ENCODE results near the gene MTCH1. TPM values are rescaled to one million over a fixed set of nuclear protein-coding genes. Genes with fewer than 3 reads are reported as not detected.

Gene MTCH1
- total and polyA plus RNA-seq, 2 experiments from 2014 or later, result 290 to 533 TPM

- no peaks in the 10 kb centered on the region for H3K36me3 ChIP-seq
- H3K4me3 ChIP-seq, result no peak overlapping the region
- no peaks in the 10 kb centered on the region for H3K9me3 ChIP-seq (ENCODE audit: low read depth)
- DNase-seq (ENCODE audit: low read depth in 1 of 2, low spot score in 1 of 2), result no peak
- H3K27me3 ChIP-seq, result no peaks in the 10 kb centered on the region
- peaks cover 5% of the 10 kb centered on the region for H3K4me1 ChIP-seq (ENCODE audit: low read depth)
- no peak for TF ChIP-seq CTCF (IDR thresholded peaks at IDR 0.05; ENCODE audit: low read depth, low read length)
- H3K27ac ChIP-seq, result no peak overlapping the region
Measured at GRCh38 chr6:37022135-37022863, 36.3 kb upstream of the MTCH1 start.

- Histone ChIP-seq H3K4me3 (no peak overlapping the region), H3K27ac (no peak overlapping the region), H3K4me1 (ENCODE audit: low read depth) (peaks cover 8% of the 10 kb centered on the region), H3K9me3 (ENCODE audit: low read depth) (no peaks in the 10 kb centered on the region), H3K27me3 (no peaks in the 10 kb centered on the region), H3K36me3 (no peaks in the 10 kb centered on the region)
- peak; percentile 68 for TF ChIP-seq CTCF (IDR thresholded peaks at IDR 0.05; ENCODE audit: low read depth, low read length)
- peak; percentile 42 to 72 for DNase-seq (ENCODE audit: low read depth in 1 of 2, low spot score in 1 of 2)
Measured at GRCh38 chr6:37021356-37022129, 35.5 kb upstream of the MTCH1 start.

GRCh38 chr6:37020812-37021211 lies 34.8 kb upstream of the MTCH1 start:
- no peak overlapping the region for H3K4me3 ChIP-seq
- no peak for DNase-seq (ENCODE audit: low read depth in 1 of 2, low spot score in 1 of 2)
- no peaks in the 10 kb centered on the region for H3K9me3 ChIP-seq (ENCODE audit: low read depth)
- no peaks in the 10 kb centered on the region for H3K27me3 ChIP-seq
- H3K36me3 ChIP-seq, result no peaks in the 10 kb centered on the region
- H3K4me1 ChIP-seq (ENCODE audit: low read depth), result peaks cover 8% of the 10 kb centered on the region
- no peak overlapping the region for H3K27ac ChIP-seq
- no peak for TF ChIP-seq CTCF (IDR thresholded peaks at IDR 0.05; ENCODE audit: low read depth, low read length)

DNA sequence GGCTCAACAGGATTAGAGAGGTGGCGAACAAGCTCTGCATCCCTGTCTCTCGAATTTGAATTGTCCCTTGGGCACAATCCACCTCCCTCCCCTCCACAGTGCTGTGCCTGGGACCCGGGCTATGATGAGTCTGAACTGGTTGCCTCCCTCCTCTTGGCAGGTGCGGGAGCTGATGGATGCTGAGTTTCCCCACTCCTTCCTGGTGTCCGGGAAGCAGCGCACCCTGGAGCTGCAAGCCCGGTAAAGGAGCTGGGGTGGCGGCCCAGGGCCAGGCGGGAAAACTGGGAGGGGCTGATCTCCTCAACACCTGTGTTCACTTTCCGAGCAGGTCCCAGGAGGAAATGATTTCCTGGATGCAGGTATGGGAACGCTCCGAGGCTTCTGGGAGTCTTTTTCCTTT lies 34.4 kb upstream of the MTCH1 start:
- Histone ChIP-seq H3K36me3 (no peaks in the 10 kb centered on the region), H3K4me1 (ENCODE audit: low read depth) (peaks cover 8% of the 10 kb centered on the region), H3K27ac (no peak overlapping the region), H3K27me3 (no peaks in the 10 kb centered on the region), H3K9me3 (ENCODE audit: low read depth) (no peaks in the 10 kb centered on the region), H3K4me3 (no peak overlapping the region)
- no peak for DNase-seq (ENCODE audit: low read depth in 1 of 2, low spot score in 1 of 2)
- no peak for TF ChIP-seq CTCF (IDR thresholded peaks at IDR 0.05; ENCODE audit: low read depth, low read length)

DNA sequence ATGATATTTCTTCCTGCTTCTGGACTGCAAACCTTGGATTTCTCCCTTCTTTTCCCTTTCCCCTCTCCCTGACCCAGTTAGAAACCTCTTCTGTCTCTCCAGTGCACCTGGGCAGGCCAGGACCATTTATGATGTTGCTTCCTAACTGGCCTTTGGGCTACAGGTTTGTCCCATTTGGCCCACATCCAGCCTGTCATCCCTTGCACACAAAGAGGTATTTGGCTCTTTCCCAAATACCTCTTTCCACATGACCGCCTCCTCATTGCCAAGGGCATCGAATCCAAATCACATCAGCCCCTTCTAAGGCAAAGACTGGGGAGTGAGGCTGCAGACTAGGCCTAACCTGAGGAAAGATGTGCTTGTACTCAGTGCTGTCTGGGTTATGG lies 33.1 kb upstream of the MTCH1 start:
- Histone ChIP-seq H3K9me3 (ENCODE audit: low read depth) (no peaks in the 10 kb centered on the region), H3K27ac (no peak overlapping the region), H3K4me1 (ENCODE audit: low read depth) (peaks cover 8% of the 10 kb centered on the region), H3K36me3 (no peaks in the 10 kb centered on the region), H3K4me3 (no peak overlapping the region), H3K27me3 (no peaks in the 10 kb centered on the region)
- no peak for TF ChIP-seq CTCF (IDR thresholded peaks at IDR 0.05; ENCODE audit: low read depth, low read length)
- no peak for DNase-seq (ENCODE audit: low read depth in 1 of 2, low spot score in 1 of 2)
